GM12892 (cell line): Measurements from ENCODE around the gene AGXT.

ENCODE experiments used
- POLR2A ChIP-seq: IDR thresholded peaks from 2 replicates; pipeline ENCODE4 v1.6.1; 2011; ENCODE audit warnings: low read depth, low read length, control low read depth
- POLR2AphosphoS5 ChIP-seq: IDR thresholded peaks from 2 replicates; pipeline ENCODE4 v1.6.1; 2011; ENCODE audit warnings: low read depth, low read length, control low read depth

GRCh38 chr2:240903191-240904060 is 34.8 kb downstream of the AGXT start:
- TF ChIP-seq POLR2AphosphoS5 (no peak), POLR2A (no peak)
